Fibroblast of mammary gland (primary cell): ENCODE data around the gene PLA2G4A.

Experiments
- DNase-seq: peaks from one replicate; pipeline ENCODE4 v3.0.0-alpha.2; 2010; ENCODE audit warnings: low read depth
- H3K4me3 ChIP-seq: 2 replicates; pipeline ENCODE4 v1.5.1; 2011; ENCODE audit warnings: low read depth, mild to moderate bottlenecking, low read length, moderate library complexity; ENCODE audit not compliant: control insufficient read depth
- TF ChIP-seq, protein P1 (sequence below): conservative IDR thresholded peaks from 2 replicates; pipeline ENCODE4 v1.5.1; 2011; ENCODE audit warnings: low read depth, low read length, inconsistent platforms; ENCODE audit not compliant: control insufficient read depth, insufficient read depth

The PLA2G4A gene

DNA sequence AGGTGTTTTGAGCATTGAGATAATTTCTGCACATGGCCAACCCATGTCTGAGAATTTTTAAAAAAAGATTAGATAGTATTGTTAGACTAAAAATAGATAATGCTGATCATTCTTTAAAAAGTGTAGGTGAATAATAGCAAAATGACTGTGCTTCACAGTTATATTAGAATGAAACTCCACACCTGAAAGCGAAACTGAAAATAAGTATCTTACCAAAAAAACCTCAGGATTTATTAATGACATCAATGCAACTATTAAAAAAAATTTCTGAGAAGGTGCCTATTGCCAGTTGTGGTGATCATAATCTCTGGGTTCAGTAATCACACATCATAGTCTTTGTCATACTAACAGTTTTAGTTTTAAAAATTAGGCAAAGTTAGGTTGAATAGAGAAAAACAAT, 36.5 kb downstream of the PLA2G4A start:
- H3K4me3 ChIP-seq: no peak overlapping the region
- no peak for DNase-seq
- TF ChIP-seq, protein P1, sequence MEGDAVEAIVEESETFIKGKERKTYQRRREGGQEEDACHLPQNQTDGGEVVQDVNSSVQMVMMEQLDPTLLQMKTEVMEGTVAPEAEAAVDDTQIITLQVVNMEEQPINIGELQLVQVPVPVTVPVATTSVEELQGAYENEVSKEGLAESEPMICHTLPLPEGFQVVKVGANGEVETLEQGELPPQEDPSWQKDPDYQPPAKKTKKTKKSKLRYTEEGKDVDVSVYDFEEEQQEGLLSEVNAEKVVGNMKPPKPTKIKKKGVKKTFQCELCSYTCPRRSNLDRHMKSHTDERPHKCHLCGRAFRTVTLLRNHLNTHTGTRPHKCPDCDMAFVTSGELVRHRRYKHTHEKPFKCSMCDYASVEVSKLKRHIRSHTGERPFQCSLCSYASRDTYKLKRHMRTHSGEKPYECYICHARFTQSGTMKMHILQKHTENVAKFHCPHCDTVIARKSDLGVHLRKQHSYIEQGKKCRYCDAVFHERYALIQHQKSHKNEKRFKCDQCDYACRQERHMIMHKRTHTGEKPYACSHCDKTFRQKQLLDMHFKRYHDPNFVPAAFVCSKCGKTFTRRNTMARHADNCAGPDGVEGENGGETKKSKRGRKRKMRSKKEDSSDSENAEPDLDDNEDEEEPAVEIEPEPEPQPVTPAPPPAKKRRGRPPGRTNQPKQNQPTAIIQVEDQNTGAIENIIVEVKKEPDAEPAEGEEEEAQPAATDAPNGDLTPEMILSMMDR: no peak

GRCh38 chr1:186865857-186866256, 37.1 kb downstream of the PLA2G4A start:
- TF ChIP-seq, protein P1: no peak
- peak; percentile 42 for DNase-seq
- no peak overlapping the region for H3K4me3 ChIP-seq

DNA sequence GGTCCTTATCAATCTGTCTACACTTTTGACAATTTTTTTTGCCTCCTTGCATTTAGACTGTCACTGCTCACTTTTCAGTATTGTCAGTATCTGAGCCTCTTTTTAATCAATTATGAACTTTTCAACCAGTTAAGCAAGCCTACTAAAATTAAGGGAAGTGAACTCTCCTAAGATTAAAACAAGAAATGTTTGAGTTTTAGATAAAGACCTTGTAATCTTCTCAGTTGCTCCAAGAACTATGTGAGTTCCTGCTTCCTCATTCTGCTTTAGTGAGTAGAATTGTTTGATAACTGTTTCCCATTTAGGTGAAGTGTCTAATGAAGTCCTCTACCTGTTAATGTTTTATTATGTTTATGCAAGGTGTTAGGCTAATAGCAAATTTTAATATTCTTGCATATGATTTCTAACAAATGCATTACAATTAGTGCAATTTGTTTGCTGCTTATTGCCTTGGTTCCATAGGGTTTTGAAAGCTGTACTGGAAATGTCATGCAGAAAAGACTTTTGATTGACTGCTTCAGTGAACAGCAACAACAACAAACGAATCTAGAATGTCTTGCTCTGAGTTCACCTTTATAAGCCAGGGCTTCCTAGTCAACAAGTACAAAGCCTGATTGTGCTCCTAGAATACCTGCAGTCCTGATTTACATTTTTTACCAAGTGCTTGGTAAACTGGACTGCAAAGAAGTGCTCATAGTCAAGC, 40.9 kb downstream of the PLA2G4A start:
- H3K4me3 ChIP-seq: no peak overlapping the region
- DNase-seq: no peak
- TF ChIP-seq, protein P1: no peak

DNA sequence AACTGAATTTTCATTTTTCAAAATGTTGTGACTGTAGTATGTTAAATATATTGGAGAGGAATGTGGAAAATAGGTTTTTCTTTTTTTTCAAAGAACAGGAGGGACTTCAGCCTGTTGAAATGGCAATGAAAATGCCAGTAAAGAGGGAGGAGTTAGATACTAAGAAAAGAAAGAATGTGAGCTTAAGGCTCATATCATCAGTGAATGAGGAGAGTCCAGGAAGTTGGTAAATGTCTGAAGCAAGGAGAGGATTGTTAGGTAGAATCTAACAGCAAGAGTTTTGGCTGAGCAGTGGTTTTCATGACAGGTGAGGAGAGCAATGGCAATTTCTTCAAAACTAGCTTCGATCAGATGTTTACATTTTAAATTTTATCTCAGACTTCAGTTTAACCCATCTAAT, 43.0 kb downstream of the PLA2G4A start:
- DNase-seq: no peak
- TF ChIP-seq, protein P1: no peak
- no peak overlapping the region for H3K4me3 ChIP-seq

- TF ChIP-seq, protein P1: no peak
- no peak for DNase-seq
- no peak overlapping the region for H3K4me3 ChIP-seq
Measured at GRCh38 chr1:186872291-186872690, 43.5 kb downstream of the PLA2G4A start.

DNA sequence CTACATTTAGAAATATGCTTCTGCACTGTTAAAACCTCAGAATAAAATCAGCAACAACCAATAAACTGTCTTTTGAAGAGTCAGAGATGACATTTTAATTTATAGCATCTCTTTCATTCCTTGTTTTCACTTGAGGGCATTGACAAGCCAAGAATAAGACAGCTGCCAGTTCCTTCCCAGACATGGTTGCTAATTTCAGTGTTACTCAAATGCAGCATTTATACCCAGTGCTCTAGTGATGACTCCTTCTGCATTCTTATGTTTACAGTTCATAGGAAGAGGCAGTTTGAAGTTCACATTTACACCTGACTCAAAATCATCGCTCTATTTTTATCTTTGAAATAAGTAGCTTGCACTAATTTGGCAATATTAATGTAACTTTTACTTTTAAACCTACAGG, 44.9 kb downstream of the PLA2G4A start:
- no peak for DNase-seq
- H3K4me3 ChIP-seq: no peak overlapping the region
- TF ChIP-seq, protein P1: no peak
